ENCODE measurements around the gene LRRC8B. TPM values are rescaled to one million over a fixed set of nuclear protein-coding genes. Genes with fewer than 3 reads are reported as not detected.
"Not testable (repeated sequence)": the region's sequence is repeated elsewhere in the genome, so short reads cannot be mapped to it uniquely, and the experiment has no call there.

LRRC8B gene
- polyA plus RNA-seq, 10 donors = 2.4 to 4.5 (median 4.0) TPM

- DNase-seq = no peak
Observed at GRCh38 chr1:89581859-89582258, 57.2 kb downstream of the LRRC8B start.

- DNase-seq = no peak
Observed at GRCh38 chr1:89582571-89582970, 57.9 kb downstream of the LRRC8B start.

- DNase-seq = no peak
Observed at GRCh38 chr1:89584211-89584610, 59.6 kb downstream of the LRRC8B start.

GRCh38 chr1:89584781-89585180 lies 60.2 kb downstream of the LRRC8B start:
- DNase-seq = no peak

GRCh38 chr1:89587729-89588161 lies 63.1 kb downstream of the LRRC8B start:
- no peak for DNase-seq

- no peak for DNase-seq
Observed at GRCh38 chr1:89588480-89588879, 63.9 kb downstream of the LRRC8B start.

GRCh38 chr1:89589515-89589914 lies 64.9 kb downstream of the LRRC8B start:
- DNase-seq = no peak

- no peak for DNase-seq
Observed at GRCh38 chr1:89590341-89591080, 65.9 kb downstream of the LRRC8B start.

GRCh38 chr1:89592861-89593302 lies 68.3 kb downstream of the LRRC8B start:
- DNase-seq = not testable (repeated sequence)

GRCh38 chr1:89594096-89594740 lies 69.6 kb downstream of the LRRC8B start:
- no peak for DNase-seq

GRCh38 chr1:89596698-89597097 lies 72.1 kb downstream of the LRRC8B start:
- no peak for DNase-seq

- peak; percentile 12 to 51 (median 34) for DNase-seq
Observed at GRCh38 chr1:89598450-89599331, 74.1 kb downstream of the LRRC8B start.

- DNase-seq = no peak
Observed at GRCh38 chr1:89599332-89599630, 74.7 kb downstream of the LRRC8B start.

GRCh38 chr1:89600451-89601224 lies 76.0 kb downstream of the LRRC8B start:
- DNase-seq = no peak

GRCh38 chr1:89602871-89603404 lies 78.3 kb downstream of the LRRC8B start:
- no peak for DNase-seq

GRCh38 chr1:89603651-89604413 lies 79.2 kb downstream of the LRRC8B start:
- no peak for DNase-seq

GRCh38 chr1:89604414-89604735 lies 79.7 kb downstream of the LRRC8B start:
- no peak for DNase-seq

GRCh38 chr1:89605692-89606091 lies 81.1 kb downstream of the LRRC8B start:
- DNase-seq = no peak

- DNase-seq = no peak
Observed at GRCh38 chr1:89606227-89606980, 81.8 kb downstream of the LRRC8B start.

- DNase-seq = no peak
Observed at GRCh38 chr1:89607156-89607555, 82.5 kb downstream of the LRRC8B start.

All from muscle of back (tissue), 11 donors.